ENCODE data around the gene SRRT. TPM values are rescaled to one million over a fixed set of nuclear protein-coding genes. Genes with fewer than 3 reads are reported as not detected.
"Not testable (repeated sequence)": the region's sequence is repeated elsewhere in the genome, so short reads cannot be mapped to it uniquely, and the experiment has no call there.

Gene SRRT
- total and polyA plus RNA-seq, 2 of the 4 experiments (the other 2 are of a cell fraction), result 41.4 to 93.5 TPM

DNA sequence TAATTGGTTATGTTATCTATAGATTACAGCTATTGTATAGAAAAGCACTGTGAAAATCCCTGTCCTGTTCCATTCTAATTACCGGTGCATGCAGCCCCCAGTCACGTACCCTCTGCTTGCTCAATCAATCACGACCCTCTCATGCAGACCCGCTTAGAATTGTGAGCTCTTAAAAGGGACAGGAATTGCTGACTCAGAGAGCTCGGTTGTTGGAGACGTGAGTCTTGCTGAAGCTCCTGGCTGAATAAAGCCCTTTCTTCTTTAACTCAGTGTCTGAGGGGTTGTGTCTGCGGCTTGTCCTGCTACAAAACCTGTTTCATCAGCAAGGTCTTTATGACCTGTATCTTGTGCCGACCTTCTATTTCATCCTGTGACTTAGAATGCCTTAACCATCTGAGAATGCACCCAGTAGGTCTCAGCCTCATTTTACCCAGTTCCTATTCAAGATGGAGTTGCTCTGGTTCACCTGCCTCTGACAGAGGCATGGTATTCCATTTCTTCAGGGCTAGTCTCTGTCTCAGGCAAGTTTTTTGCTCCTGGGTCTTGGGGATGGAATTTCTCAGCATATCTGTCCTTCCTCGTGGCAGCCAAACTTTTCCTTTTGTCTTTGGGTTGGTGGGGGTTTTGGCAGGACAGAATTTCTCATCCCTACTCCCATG, 45.0 kb downstream of the SRRT start:
- BruUV-seq (replicated peaks); H3K9ac ChIP-seq (ENCODE audit: low read depth, low read length); ATAC-seq (ENCODE audit: low read depth); H3K36me3 ChIP-seq (ENCODE audit: control insufficient read depth, insufficient read depth, low read length); H3K4me2 ChIP-seq (ENCODE audit: low read depth, low read length); H2AK5ac ChIP-seq (ENCODE audit: low read depth, low read length); H2AK9ac ChIP-seq (replicated peaks; ENCODE audit: low read depth, low read length, poor library complexity); H3K9me1 ChIP-seq (ENCODE audit: insufficient read depth, low read length); H3K4ac ChIP-seq (ENCODE audit: low read depth, low read length); H2BK15ac ChIP-seq (ENCODE audit: low read depth, low read length); intact Hi-C loops (cut with micrococcal nuclease); H3K4me1 ChIP-seq (ENCODE audit: control insufficient read depth, insufficient read depth, low read length); DNase-seq; H2BK120ac ChIP-seq (ENCODE audit: low read depth, low read length); H4K91ac ChIP-seq (ENCODE audit: insufficient read depth, low read depth, low read length); in situ Hi-C loops (cut with MboI; ENCODE audit: low sequenced_read_pairs); H3K27ac ChIP-seq (ENCODE audit: insufficient read depth, low read length); H3K27me3 ChIP-seq (ENCODE audit: control insufficient read depth, insufficient read depth, low read length); H4K8ac ChIP-seq (ENCODE audit: low read depth in 2 of 2, low read length in 2 of 2); H3K79me1 ChIP-seq (ENCODE audit: low read depth in 1 of 2, low read length in 2 of 2); H3K14ac ChIP-seq (replicated peaks; ENCODE audit: low read depth, low read length); H2AFZ ChIP-seq (replicated peaks; ENCODE audit: low read length, poor library complexity); H2BK5ac ChIP-seq (ENCODE audit: low read depth, low read length, poor library complexity, severe bottlenecking); POLR2A ChIA-PET (ENCODE audit: unreplicated experiment); H3K56ac ChIP-seq (ENCODE audit: extremely low read depth, insufficient read depth, low read length); H4K5ac ChIP-seq (ENCODE audit: low read depth, low read length); H3K4me3 ChIP-seq (ENCODE audit: insufficient read depth, low read depth, low read length); dilution Hi-C loops (cut with HindIII; ENCODE audit: low sequenced_read_pairs, unreplicated experiment); H3K23ac ChIP-seq (ENCODE audit: low read depth, low read length); CTCF ChIA-PET; H3K18ac ChIP-seq (ENCODE audit: low read depth, low read length); H3K9me3 ChIP-seq (ENCODE audit: control insufficient read depth, insufficient read depth, low read length); H4K20me1 ChIP-seq (ENCODE audit: insufficient read depth, low read length); H2BK20ac ChIP-seq (ENCODE audit: low read depth, low read length): not testable (repeated sequence)
- WGBS, 2 experiments (ENCODE audit: extremely low coverage in 2 of 2, insufficient read length in 1 of 2), result 40% methylated on average over 2 of the region's 9 CpGs; no CpG with 5 or more reads in 1 of the 2 experiments
